Effector CD4-positive, alpha-beta T cell (primary cell): ENCODE measurements around the gene EIF2D.
A peak's percentile ranks its signal among the peaks of the same experiment; 100 is the strongest.
"Not testable (repeated sequence)": the region's sequence is repeated elsewhere in the genome, so short reads cannot be mapped to it uniquely, and the experiment has no call there.

Experiments used
- DNase-seq: peaks from one replicate; pipeline ENCODE4 v3.0.0-alpha.2; 2020
- total RNA-seq: gene quantifications from one replicate; lab custom pipeline; 2026; lab: John Stamatoyannopoulos, UW

EIF2D gene
- 47.5 reads per million, percentile 67 among the genes with 10 or more reads in this experiment for total RNA-seq

- peak; percentile 87 for DNase-seq
These were observed at the start of gene EIF2D for GRCh38 chr1:206612129-206612876. Gene EIF2D, minus strand, starts transcription at chr1:206612465. Its CDS starts 123 bp downstream, at chr1:206612342.

- DNase-seq = no peak
These were observed 49.0 kb upstream of the EIF2D start for GRCh38 chr1:206661161-206661820.

GRCh38 chr1:206660136-206660535 lies 47.9 kb upstream of the EIF2D start:
- DNase-seq = no peak

- DNase-seq = no peak
These were observed 46.7 kb upstream of the EIF2D start for GRCh38 chr1:206658981-206659273.

GRCh38 chr1:206658264-206658980 lies 46.2 kb upstream of the EIF2D start:
- no peak for DNase-seq

- DNase-seq = no peak
These were observed 45.5 kb upstream of the EIF2D start for GRCh38 chr1:206657751-206658150.

- no peak for DNase-seq
These were observed 44.7 kb upstream of the EIF2D start for GRCh38 chr1:206656936-206657335.

- no peak for DNase-seq
These were observed 43.2 kb upstream of the EIF2D start for GRCh38 chr1:206655471-206655882.

GRCh38 chr1:206654828-206655227 lies 42.6 kb upstream of the EIF2D start:
- no peak for DNase-seq

GRCh38 chr1:206653715-206654459 lies 41.6 kb upstream of the EIF2D start:
- no peak for DNase-seq

- DNase-seq = no peak
These were observed 40.0 kb upstream of the EIF2D start for GRCh38 chr1:206651958-206652890.

GRCh38 chr1:206651014-206651413 lies 38.7 kb upstream of the EIF2D start:
- DNase-seq = no peak

- no peak for DNase-seq
These were observed 37.1 kb upstream of the EIF2D start for GRCh38 chr1:206649261-206649921.

GRCh38 chr1:206647224-206647623 lies 35.0 kb upstream of the EIF2D start:
- no peak for DNase-seq

GRCh38 chr1:206646504-206646903 lies 34.2 kb upstream of the EIF2D start:
- DNase-seq = no peak

- no peak for DNase-seq
These were observed 30.9 kb upstream of the EIF2D start for GRCh38 chr1:206643118-206643698.

- DNase-seq = not testable (repeated sequence)
These were observed 29.8 kb upstream of the EIF2D start for GRCh38 chr1:206642074-206642473.

GRCh38 chr1:206637605-206638004 lies 25.3 kb upstream of the EIF2D start:
- no peak for DNase-seq

GRCh38 chr1:206636671-206637070 lies 24.4 kb upstream of the EIF2D start:
- no peak for DNase-seq

- DNase-seq = no peak
These were observed 23.7 kb upstream of the EIF2D start for GRCh38 chr1:206635978-206636345.
